GM12874 (cell line): ENCODE data around the gene SLC25A10.

Source experiments
- TF ChIP-seq, protein P1 (sequence below): IDR thresholded peaks from 2 replicates; pipeline ENCODE4 v1.5.1; 2011; ENCODE audit warnings: low read depth, mild to moderate bottlenecking, control low read depth, low read length, moderate library complexity; ENCODE audit not compliant: insufficient read depth

Gene SLC25A10

GRCh38 chr17:81690066-81690465 is 22.0 kb upstream of the SLC25A10 start:
- TF ChIP-seq, protein P1, sequence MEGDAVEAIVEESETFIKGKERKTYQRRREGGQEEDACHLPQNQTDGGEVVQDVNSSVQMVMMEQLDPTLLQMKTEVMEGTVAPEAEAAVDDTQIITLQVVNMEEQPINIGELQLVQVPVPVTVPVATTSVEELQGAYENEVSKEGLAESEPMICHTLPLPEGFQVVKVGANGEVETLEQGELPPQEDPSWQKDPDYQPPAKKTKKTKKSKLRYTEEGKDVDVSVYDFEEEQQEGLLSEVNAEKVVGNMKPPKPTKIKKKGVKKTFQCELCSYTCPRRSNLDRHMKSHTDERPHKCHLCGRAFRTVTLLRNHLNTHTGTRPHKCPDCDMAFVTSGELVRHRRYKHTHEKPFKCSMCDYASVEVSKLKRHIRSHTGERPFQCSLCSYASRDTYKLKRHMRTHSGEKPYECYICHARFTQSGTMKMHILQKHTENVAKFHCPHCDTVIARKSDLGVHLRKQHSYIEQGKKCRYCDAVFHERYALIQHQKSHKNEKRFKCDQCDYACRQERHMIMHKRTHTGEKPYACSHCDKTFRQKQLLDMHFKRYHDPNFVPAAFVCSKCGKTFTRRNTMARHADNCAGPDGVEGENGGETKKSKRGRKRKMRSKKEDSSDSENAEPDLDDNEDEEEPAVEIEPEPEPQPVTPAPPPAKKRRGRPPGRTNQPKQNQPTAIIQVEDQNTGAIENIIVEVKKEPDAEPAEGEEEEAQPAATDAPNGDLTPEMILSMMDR, result no peak

DNA sequence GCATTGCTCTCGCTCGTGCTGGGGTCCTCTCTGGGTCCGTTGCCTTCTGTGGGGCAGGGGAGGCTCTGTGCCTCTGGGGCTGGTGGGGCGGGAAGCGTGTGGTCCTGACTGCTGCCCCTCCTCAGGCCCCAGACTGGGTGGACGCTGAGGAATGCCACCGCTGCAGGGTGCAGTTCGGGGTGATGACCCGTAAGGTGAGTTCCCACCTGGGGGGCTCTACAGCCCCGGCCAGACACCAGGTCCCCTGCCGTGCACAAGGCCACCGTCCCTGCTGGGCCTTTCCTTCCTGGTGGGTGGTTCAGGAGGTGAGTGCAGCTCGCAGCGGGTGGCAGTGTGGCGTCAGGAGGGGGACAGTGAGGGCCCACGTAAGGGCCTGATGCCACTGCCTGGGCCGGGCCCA is 21.5 kb upstream of the SLC25A10 start:
- TF ChIP-seq, protein P1, result no peak

DNA sequence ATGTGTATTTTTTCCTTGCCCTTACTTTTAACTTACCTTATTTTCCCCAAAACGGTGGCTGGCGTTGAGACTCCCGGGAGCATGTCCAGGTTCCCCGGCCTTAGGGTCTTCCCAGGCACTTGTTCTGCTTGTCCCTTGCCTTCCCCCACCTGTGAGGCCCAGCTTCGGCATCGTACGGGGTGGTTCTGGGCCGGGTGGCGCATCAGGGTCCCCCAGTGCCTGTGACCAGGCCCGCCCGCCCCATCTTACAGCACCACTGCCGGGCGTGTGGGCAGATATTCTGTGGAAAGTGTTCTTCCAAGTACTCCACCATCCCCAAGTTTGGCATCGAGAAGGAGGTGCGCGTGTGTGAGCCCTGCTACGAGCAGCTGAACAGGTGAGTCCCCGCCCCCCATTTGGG is 20.9 kb upstream of the SLC25A10 start:
- TF ChIP-seq, protein P1, result no peak

DNA sequence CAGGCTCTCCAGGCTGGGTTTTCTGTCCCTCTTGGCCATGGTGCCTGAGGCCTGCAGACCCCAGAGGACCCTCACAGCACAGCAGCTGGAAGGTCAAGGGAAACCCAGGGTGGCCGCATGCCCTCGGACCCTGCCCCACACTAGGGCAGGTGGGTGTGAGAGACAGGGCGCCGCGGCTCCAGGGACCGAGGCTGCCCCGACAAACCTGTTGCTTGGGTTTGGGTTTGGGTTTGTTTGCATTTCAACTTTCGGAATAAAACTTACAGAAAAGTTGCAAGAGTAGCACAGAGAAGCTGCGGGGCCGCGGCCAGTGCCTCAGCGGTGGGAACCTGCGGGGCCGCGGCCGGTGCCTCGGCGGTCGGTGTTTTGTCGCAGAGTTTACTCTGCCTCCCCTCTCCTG is 20.5 kb upstream of the SLC25A10 start:
- TF ChIP-seq, protein P1, result no peak

- TF ChIP-seq, protein P1, result no peak
Measured at GRCh38 chr17:81693509-81694210, 18.4 kb upstream of the SLC25A10 start.

GRCh38 chr17:81694810-81695209 is 17.3 kb upstream of the SLC25A10 start:
- TF ChIP-seq, protein P1, result no peak

DNA sequence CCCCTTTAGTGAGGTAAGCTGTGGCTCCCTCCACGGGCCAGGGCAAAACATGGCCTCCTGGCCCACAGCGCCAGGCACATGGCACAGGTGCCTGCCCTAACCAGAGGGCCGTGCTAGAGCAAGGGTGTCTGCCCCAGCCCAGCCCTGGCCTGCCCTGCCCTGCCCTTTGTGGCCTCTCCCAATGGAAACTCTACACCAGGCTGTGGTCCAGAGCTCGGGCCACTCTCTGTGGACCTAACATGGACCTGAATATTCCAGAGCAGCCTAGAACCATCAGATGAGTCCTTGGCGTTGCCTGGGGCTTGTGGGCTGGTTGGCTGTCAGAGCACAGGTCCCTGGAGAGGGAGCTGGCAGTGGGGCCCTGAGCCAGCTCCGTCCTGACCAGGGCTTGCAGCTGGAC is 16.9 kb upstream of the SLC25A10 start:
- TF ChIP-seq, protein P1, result no peak
